ENCODE data around the gene SNRNP200.

DNA sequence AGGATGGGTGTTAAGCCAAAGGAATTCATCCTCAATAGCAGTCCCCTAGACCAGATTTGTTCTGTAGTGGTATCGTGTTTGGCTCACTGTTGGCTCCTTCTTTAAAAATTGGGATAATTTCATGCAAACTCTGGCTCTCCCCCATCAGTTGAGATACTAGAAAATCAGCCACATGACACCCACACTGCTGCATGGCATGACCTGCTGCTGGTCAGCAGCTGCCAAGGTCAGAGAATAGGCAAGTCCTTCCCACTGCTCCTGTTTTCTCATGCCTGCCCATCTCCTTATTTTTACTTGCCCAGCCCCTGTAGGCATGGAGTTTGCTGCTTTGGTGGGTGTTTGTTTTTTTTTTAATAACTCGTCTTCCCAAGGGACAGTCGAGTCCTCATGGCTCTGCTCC is 1.0 kb upstream of the SNRNP200 start:
- TF ChIP-seq, protein P1, sequence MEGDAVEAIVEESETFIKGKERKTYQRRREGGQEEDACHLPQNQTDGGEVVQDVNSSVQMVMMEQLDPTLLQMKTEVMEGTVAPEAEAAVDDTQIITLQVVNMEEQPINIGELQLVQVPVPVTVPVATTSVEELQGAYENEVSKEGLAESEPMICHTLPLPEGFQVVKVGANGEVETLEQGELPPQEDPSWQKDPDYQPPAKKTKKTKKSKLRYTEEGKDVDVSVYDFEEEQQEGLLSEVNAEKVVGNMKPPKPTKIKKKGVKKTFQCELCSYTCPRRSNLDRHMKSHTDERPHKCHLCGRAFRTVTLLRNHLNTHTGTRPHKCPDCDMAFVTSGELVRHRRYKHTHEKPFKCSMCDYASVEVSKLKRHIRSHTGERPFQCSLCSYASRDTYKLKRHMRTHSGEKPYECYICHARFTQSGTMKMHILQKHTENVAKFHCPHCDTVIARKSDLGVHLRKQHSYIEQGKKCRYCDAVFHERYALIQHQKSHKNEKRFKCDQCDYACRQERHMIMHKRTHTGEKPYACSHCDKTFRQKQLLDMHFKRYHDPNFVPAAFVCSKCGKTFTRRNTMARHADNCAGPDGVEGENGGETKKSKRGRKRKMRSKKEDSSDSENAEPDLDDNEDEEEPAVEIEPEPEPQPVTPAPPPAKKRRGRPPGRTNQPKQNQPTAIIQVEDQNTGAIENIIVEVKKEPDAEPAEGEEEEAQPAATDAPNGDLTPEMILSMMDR (IDR thresholded peaks at IDR 0.05): no peak
- no peak for TF ChIP-seq POLR2A (IDR thresholded peaks at IDR 0.05)
